ENCODE data around the gene CAMK4.

GRCh38 chr5:111229871-111230810 lies 6.0 kb downstream of the CAMK4 start:
- TF ChIP-seq CTCF (IDR thresholded peaks at IDR 0.05) (no peak), POLR2AphosphoS5 (IDR thresholded peaks at IDR 0.05) (no peak), POLR2A (IDR thresholded peaks at IDR 0.05) (no peak), EP300 (IDR thresholded peaks at IDR 0.05) (no peak)

Data from gastroesophageal sphincter (tissue), 3 donors.